GM12878 (cell line): Measurements from ENCODE around the gene TMEM253. TPM values are rescaled to one million over a fixed set of nuclear protein-coding genes. Genes with fewer than 3 reads are reported as not detected.

Experiments
- CBX3 ChIP-seq: fragments of 200-600 bp; sonication (generic); IDR thresholded peaks from 2 replicates; pipeline ENCODE4 v1.6.1; 2016; ENCODE audit warnings: low read depth, borderline replicate concordance
- CEBPB ChIP-seq, 2 experiments: fragments of 150-350 bp in 1 of 2; IDR thresholded peaks; 2 replicates each; pipeline ENCODE4 v1.6.1; 2012 to 2014; ENCODE audit warnings: low read depth in 2 of 2, low read length in 2 of 2, borderline replicate concordance in 1 of 2, inconsistent platforms in 1 of 2
- CHD4 ChIP-seq: fragments of 200-600 bp; sonication (generic); IDR thresholded peaks from 2 replicates; pipeline ENCODE4 v1.6.1; 2016; ENCODE audit warnings: mild to moderate bottlenecking
- GABPA ChIP-seq: IDR thresholded peaks from 2 replicates; pipeline ENCODE4 v1.6.1; 2014; ENCODE audit warnings: antibody characterized with exemption, low read depth, mild to moderate bottlenecking, inconsistent platforms
- IKZF2 ChIP-seq, 2 experiments: fragments of 450-650 bp; IDR thresholded peaks; 2 replicates each; pipeline ENCODE4 v1.6.1; 2017; ENCODE audit warnings: mild to moderate bottlenecking in 2 of 2, moderate library complexity in 2 of 2
- SMAD1 ChIP-seq: fragments of 450-650 bp; IDR thresholded peaks from 2 replicates; pipeline ENCODE4 v1.6.1; 2018; ENCODE audit warnings: mild to moderate bottlenecking, low read depth; ENCODE audit not compliant: partially characterized antibody
- SMC3 ChIP-seq: IDR thresholded peaks from 2 replicates; pipeline ENCODE4 v1.6.1; 2011; ENCODE audit warnings: low read length, improper control_type of control experiment, borderline replicate concordance
- STAT1 ChIP-seq: fragments of 450-650 bp; conservative IDR thresholded peaks from 2 replicates; pipeline ENCODE4 v1.6.1; 2014; ENCODE audit warnings: antibody characterized with exemption, mild to moderate bottlenecking
- SUZ12 ChIP-seq: fragments of 200-600 bp; sonication (generic); IDR thresholded peaks from one replicate; pipeline ENCODE4 v1.6.1; 2018; ENCODE audit warnings: antibody characterized with exemption, mild to moderate bottlenecking; ENCODE audit not compliant: unreplicated experiment
- ZNF622 ChIP-seq: fragments of 450-650 bp; IDR thresholded peaks from 2 replicates; pipeline ENCODE4 v1.6.1; 2017; ENCODE audit warnings: mild to moderate bottlenecking, inconsistent platforms
- polyA plus RNA-seq, 11 experiments: library from polyadenylated mRNA; depleted of rRNA in 4 of 11; unstranded in 6 of 11; stranded (reverse) in 5 of 11; fragments of >200 nt; fragmentation: Nextera tagmentation in 4 of 11; fragmentation: Illumina TruSeq in 1 of 11; extraction: Ambion mirVana in 4 of 11; extraction: Trizol in 1 of 11; gene quantifications; 1 replicate in 1 of 11; 2 replicates in 10 of 11; pipeline versions ENCODE4 v1.2.1 to v1.2.3, GENCODE V29; 2011 to 2016; ENCODE audit warnings: inconsistent platforms in 2 of 11, missing spikeins in 2 of 11, low read depth in 1 of 11
- total RNA-seq, 4 experiments: library from RNA; depleted of rRNA in 3 of 4; stranded (reverse); fragments of >200 nt in 3 of 4; fragmentation: Illumina TruSeq in 1 of 4; extraction: Trizol in 1 of 4; gene quantifications; 2 replicates each; pipeline versions ENCODE4 v1.2.1 to v1.2.3, GENCODE V29; 2013 to 2021
- TF ChIP-seq, protein P1 (sequence below): fragments of 450-650 bp; formaldehyde crosslinking; IDR thresholded peaks from 2 replicates; pipeline ENCODE4 v1.4.0; 2022; ENCODE audit warnings: mild to moderate bottlenecking, moderate library complexity
- TF ChIP-seq, protein P2 (sequence below), 3 experiments: IDR thresholded peaks in 2 of 3; conservative IDR thresholded peaks in 1 of 3; 2 replicates each; pipeline ENCODE4 v1.5.1; 2011; ENCODE audit warnings: low read depth in 3 of 3, low read length in 3 of 3, mild to moderate bottlenecking in 3 of 3, control low read depth in 2 of 3, moderate library complexity in 2 of 3, inconsistent platforms in 1 of 3, mixed read lengths in 1 of 3; ENCODE audit not compliant: control insufficient read depth in 2 of 3, insufficient read depth in 1 of 3; ENCODE audit errors: extremely low read depth in 1 of 3
- TF ChIP-seq, protein P3 (sequence below): fragments of 450-650 bp; IDR thresholded peaks from 2 replicates; pipeline ENCODE4 v1.6.1; 2016; ENCODE audit warnings: mild to moderate bottlenecking

Gene TMEM253
- total and polyA plus RNA-seq, 10 of the 15 experiments (the other 5 are each of a cell fraction or from before 2014, with no cell fraction given) = 0.11 to 0.48 TPM; not detected in 8

GRCh38 chr14:21068521-21069387 lies 32.1 kb upstream of the TMEM253 start (continued):
- TF ChIP-seq CEBPB (IDR thresholded peaks at IDR 0.05; ENCODE audit: borderline replicate concordance in 1 of 2, low read depth in 2 of 2, low read length in 2 of 2) (no peak), SMC3 (peak; percentile 59; the same call in 1 of the 2 replicates), SMAD1 (no peak), SUZ12 (peak; percentile 36), CBX3 (no peak), STAT1 (no peak), IKZF2 (IDR thresholded peaks at IDR 0.05) (no peak), CHD4 (no peak), ZNF622 (no peak), GABPA (no peak)
- TF ChIP-seq, protein P1, sequence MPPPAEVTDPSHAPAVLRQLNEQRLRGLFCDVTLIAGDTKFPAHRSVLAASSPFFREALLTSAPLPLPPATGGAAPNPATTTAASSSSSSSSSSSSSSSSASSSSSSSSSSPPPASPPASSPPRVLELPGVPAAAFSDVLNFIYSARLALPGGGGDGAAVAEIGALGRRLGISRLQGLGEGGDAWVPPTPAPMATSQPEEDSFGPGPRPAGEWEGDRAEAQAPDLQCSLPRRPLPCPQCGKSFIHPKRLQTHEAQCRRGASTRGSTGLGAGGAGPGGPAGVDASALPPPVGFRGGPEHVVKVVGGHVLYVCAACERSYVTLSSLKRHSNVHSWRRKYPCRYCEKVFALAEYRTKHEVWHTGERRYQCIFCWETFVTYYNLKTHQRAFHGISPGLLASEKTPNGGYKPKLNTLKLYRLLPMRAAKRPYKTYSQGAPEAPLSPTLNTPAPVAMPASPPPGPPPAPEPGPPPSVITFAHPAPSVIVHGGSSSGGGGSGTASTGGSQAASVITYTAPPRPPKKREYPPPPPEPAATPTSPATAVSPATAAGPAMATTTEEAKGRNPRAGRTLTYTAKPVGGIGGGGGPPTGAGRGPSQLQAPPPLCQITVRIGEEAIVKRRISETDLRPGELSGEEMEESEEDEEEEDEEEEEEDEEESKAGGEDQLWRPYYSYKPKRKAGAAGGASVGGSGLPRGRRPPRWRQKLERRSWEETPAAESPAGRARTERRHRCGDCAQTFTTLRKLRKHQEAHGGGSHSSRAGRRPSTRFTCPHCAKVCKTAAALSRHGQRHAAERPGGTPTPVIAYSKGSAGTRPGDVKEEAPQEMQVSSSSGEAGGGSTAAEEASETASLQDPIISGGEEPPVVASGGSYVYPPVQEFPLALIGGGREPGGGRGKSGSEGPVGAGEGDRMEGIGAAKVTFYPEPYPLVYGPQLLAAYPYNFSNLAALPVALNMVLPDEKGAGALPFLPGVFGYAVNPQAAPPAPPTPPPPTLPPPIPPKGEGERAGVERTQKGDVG (CRISPR knock-in tag) = no peak
- TF ChIP-seq, protein P2, sequence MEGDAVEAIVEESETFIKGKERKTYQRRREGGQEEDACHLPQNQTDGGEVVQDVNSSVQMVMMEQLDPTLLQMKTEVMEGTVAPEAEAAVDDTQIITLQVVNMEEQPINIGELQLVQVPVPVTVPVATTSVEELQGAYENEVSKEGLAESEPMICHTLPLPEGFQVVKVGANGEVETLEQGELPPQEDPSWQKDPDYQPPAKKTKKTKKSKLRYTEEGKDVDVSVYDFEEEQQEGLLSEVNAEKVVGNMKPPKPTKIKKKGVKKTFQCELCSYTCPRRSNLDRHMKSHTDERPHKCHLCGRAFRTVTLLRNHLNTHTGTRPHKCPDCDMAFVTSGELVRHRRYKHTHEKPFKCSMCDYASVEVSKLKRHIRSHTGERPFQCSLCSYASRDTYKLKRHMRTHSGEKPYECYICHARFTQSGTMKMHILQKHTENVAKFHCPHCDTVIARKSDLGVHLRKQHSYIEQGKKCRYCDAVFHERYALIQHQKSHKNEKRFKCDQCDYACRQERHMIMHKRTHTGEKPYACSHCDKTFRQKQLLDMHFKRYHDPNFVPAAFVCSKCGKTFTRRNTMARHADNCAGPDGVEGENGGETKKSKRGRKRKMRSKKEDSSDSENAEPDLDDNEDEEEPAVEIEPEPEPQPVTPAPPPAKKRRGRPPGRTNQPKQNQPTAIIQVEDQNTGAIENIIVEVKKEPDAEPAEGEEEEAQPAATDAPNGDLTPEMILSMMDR (IDR thresholded peaks at IDR 0.05 in 2 of 3, conservative IDR thresholded peaks at IDR 0.05 in 1 of 3; ENCODE audit: control insufficient read depth in 2 of 3, extremely low read depth in 1 of 3, insufficient read depth in 1 of 3, low read depth in 3 of 3, low read length in 3 of 3) = peak; percentile 48 to 59 (median 52); a peak in 5 of 6 replicates
- TF ChIP-seq, protein P3, sequence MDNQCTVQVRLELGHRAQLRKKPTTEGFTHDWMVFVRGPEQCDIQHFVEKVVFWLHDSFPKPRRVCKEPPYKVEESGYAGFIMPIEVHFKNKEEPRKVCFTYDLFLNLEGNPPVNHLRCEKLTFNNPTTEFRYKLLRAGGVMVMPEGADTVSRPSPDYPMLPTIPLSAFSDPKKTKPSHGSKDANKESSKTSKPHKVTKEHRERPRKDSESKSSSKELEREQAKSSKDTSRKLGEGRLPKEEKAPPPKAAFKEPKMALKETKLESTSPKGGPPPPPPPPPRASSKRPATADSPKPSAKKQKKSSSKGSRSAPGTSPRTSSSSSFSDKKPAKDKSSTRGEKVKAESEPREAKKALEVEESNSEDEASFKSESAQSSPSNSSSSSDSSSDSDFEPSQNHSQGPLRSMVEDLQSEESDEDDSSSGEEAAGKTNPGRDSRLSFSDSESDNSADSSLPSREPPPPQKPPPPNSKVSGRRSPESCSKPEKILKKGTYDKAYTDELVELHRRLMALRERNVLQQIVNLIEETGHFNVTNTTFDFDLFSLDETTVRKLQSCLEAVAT = no peak
